Body of pancreas (tissue), 4 donors: Measurements from ENCODE around the gene C3orf80. TPM values are rescaled to one million over a fixed set of nuclear protein-coding genes. Genes with fewer than 3 reads are reported as not detected.

Experiments
- ATAC-seq: fragments of 150-250 bp; one replicate; pipeline ENCODE4 v1.9.1; 2016
- DNase-seq, 4 donors: peaks; one replicate each; pipeline ENCODE4 v3.0.0-alpha.2; 2019
- H3K27ac ChIP-seq, 4 donors: fragments of 200-600 bp; sonication (generic); 1 replicate in 3 of 4; 2 replicates in 1 of 4; pipeline versions ENCODE4 v1.5.1 to v1.6.1; 2016 to 2019; ENCODE audit warnings: mild to moderate bottlenecking in 1 of 4, mixed read lengths in 1 of 4, moderate library complexity in 1 of 4
- H3K27me3 ChIP-seq, 2 donors: fragments of 200-600 bp; sonication (generic); one replicate each; pipeline ENCODE4 v1.6.0; 2016; ENCODE audit warnings: mild to moderate bottlenecking in 1 of 2
- H3K36me3 ChIP-seq, 2 donors: fragments of 200-600 bp; sonication (generic); replicated peaks in 1 of 2; 2 replicates each; pipeline ENCODE4 v1.5.1; 2016; ENCODE audit warnings: low read depth in 2 of 2; ENCODE audit not compliant: insufficient read depth in 1 of 2
- H3K4me1 ChIP-seq: fragments of 200-600 bp; sonication (generic); one replicate; pipeline ENCODE4 v1.6.0; 2016
- H3K4me3 ChIP-seq, 2 donors: fragments of 200-600 bp; sonication (generic); 1 replicate in 1 of 2; 2 replicates in 1 of 2; pipeline ENCODE4 v1.5.1; 2016 to 2019
- H3K9me3 ChIP-seq, 3 donors: fragments of 200-600 bp; sonication (generic); 1 replicate in 2 of 3; 2 replicates in 1 of 3; pipeline ENCODE4 v1.5.1; 2016
- CTCF ChIP-seq, 7 experiments: fragments of 450-650 bp in 4 of 7; fragments of 200-600 bp in 3 of 7; sonication (generic) in 3 of 7; IDR thresholded peaks; one replicate each; pipeline ENCODE4 v1.5.1; 2016 to 2019; ENCODE audit warnings: antibody characterized with exemption in 7 of 7
- POLR2A ChIP-seq, 3 donors: fragments of 450-650 bp; IDR thresholded peaks; one replicate each; pipeline ENCODE4 v1.6.1; 2016; ENCODE audit warnings: antibody characterized with exemption in 3 of 3, mild to moderate bottlenecking in 2 of 3
- WGBS, 2 donors: methylation state at CpG; one replicate each; pipeline ENCODE4 v1.1.5; 2017; 5-methylcytosine and 5-hydroxymethylcytosine counted together
- intact Hi-C: fragments of 100-400 bp; cut with DNase I; formaldehyde crosslinking; loops from one replicate; pipeline ENCODE4 v1.15.1; 2023
- total RNA-seq, 2 donors: library from RNA; depleted of rRNA; stranded (reverse); fragments of >200 nt; gene quantifications; one replicate each; pipeline ENCODE4 v1.1.0, GENCODE V29; 2016

The C3orf80 gene
- total RNA-seq, 2 donors from 2014 or later: 0.52 to 1.3 TPM

DNA sequence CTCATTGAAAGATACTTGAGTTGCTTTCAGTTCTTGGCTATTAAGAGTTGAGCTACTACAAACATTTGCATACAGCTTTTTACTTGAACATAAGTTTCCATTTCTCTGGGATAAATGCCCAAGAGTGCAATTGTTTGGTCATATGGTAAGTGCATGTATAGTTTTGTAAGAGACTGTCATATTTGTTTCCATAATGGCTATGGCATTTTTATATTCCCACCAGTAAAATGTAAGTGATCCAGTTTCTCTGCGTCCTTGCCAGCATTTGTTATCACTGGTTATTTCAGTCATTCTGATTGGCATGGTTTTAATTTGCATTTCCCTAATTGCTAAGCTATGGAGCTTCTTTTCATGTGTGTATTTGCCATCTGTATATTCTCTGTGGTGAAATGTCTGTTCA, 22.5 kb downstream of the C3orf80 start:
- intact Hi-C loops: no loop called here
- TF ChIP-seq POLR2A (IDR thresholded peaks at IDR 0.05) (no peak), CTCF (IDR thresholded peaks at IDR 0.05) (no peak)
- Histone ChIP-seq H3K27ac (no peak overlapping the region), H3K4me3 (no peak overlapping the region), H3K27me3 (no peaks in the 10 kb centered on the region), H3K36me3 (no peaks in the 10 kb centered on the region), H3K9me3 (no peaks in the 10 kb centered on the region), H3K4me1 (no peaks in the 10 kb centered on the region)
- 62 to 79% methylated on average over 1 of the region's 1 CpG for WGBS, 2 donors
- DNase-seq (no peak), ATAC-seq (no peak)

DNA sequence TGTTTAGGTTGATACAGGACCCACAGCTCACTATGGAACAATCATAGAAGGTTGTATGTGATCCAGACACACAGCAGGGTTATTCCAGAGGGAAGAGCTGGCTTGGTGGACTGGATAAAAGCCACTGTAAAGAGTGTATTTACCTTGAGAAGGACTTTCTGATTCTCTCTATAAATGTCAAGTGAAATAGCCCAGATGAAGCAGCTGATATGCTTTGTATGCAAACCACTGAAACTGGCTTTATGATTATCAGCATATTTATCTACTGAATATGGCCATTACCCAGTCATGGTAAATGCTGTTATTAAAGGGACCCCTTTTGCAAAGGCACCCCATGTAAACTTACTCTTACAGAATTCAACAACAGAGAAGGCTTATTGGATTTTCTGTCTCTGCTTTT, 28.1 kb downstream of the C3orf80 start:
- TF ChIP-seq POLR2A (IDR thresholded peaks at IDR 0.05): no peak
- no peak for TF ChIP-seq CTCF (IDR thresholded peaks at IDR 0.05)
- ATAC-seq (no peak), DNase-seq (no peak)
- H3K36me3 ChIP-seq: no peaks in the 10 kb centered on the region
- H3K27me3 ChIP-seq: no peaks in the 10 kb centered on the region
- intact Hi-C loops: no loop called here
- H3K4me1 ChIP-seq: no peaks in the 10 kb centered on the region
- no peaks in the 10 kb centered on the region for H3K9me3 ChIP-seq
- no peak overlapping the region for H3K4me3 ChIP-seq
- H3K27ac ChIP-seq: no peak overlapping the region

DNA sequence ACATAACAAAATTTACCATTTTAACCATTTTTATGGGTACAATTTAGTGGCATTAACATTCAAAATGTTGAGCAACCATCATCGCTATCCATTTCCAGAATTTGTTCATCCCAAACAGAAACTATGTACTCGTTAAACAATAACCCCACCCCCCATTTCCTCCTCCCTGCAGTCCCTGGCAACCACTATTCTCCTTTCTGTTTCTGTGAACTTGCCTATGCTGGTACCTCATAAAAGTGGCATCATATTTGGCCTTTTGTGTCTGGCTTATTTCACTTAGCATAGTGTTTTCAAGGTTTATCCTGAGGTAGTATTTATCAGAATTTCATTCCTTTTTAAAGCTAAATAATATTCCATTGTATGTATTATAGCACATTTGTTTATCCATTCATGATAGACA, 32.4 kb downstream of the C3orf80 start:
- TF ChIP-seq CTCF (IDR thresholded peaks at IDR 0.05) (no peak), POLR2A (IDR thresholded peaks at IDR 0.05) (no peak)
- 76 to 98% methylated on average over 2 of the region's 2 CpGs for WGBS, 2 donors
- Histone ChIP-seq H3K36me3 (no peaks in the 10 kb centered on the region), H3K9me3 (no peaks in the 10 kb centered on the region), H3K4me1 (no peaks in the 10 kb centered on the region), H3K4me3 (no peak overlapping the region), H3K27ac (no peak overlapping the region), H3K27me3 (no peaks in the 10 kb centered on the region)
- DNase-seq (no peak), ATAC-seq (no peak)
- intact Hi-C loops: no loop called here

DNA sequence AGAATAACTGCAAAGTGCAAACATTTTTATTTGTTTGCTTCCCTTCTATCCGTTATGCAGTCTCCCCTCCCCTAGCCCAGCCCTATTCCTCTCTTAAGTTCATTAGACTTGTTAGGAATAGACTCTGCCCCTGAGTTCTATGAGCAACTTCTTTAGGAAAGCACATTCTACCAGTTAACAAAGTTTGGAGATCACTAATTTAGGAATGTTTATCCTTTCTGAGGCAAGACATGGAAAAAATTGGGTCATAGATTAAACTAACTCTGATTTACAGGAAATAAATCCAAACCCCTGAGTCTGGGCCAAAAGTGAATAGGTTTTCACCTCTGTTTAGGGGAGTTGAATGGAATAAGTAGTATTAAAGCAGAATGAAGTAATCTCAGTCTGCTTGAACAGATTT, 34.4 kb downstream of the C3orf80 start:
- TF ChIP-seq POLR2A (IDR thresholded peaks at IDR 0.05) (no peak), CTCF (IDR thresholded peaks at IDR 0.05) (no peak)
- no peak overlapping the region for H3K4me3 ChIP-seq
- H3K27me3 ChIP-seq: no peaks in the 10 kb centered on the region
- ATAC-seq (no peak), DNase-seq (no peak)
- H3K36me3 ChIP-seq: no peaks in the 10 kb centered on the region
- WGBS, 2 donors: 89 to 90% methylated on average over 1 of the region's 1 CpG
- H3K27ac ChIP-seq: no peak overlapping the region
- H3K9me3 ChIP-seq: no peaks in the 10 kb centered on the region
- H3K4me1 ChIP-seq: no peaks in the 10 kb centered on the region
- intact Hi-C loops: no loop called here

GRCh38 chr3:160260587-160261270, 35.5 kb downstream of the C3orf80 start:
- intact Hi-C loops: no loop called here
- no peak for ATAC-seq

More at GRCh38 chr3:160260587-160261270, 35.5 kb downstream of the C3orf80 start:
- H3K9me3 ChIP-seq: no peaks in the 10 kb centered on the region
- no peak for TF ChIP-seq POLR2A (IDR thresholded peaks at IDR 0.05)
- no peak for TF ChIP-seq CTCF (IDR thresholded peaks at IDR 0.05)
- no peaks in the 10 kb centered on the region for H3K27me3 ChIP-seq
- no peaks in the 10 kb centered on the region for H3K36me3 ChIP-seq
- 76 to 79% methylated on average over 7 of the region's 7 CpGs for WGBS, 2 donors
- H3K4me3 ChIP-seq: no peak overlapping the region
- no peak overlapping the region for H3K27ac ChIP-seq
- no peak for DNase-seq
- H3K4me1 ChIP-seq: no peaks in the 10 kb centered on the region
